Loucy (cell line): ENCODE data around the gene GRPEL2.

Source experiments
- CTCF ChIP-seq: fragments of 200-600 bp; sonication (generic); conservative IDR thresholded peaks from 2 replicates; pipeline ENCODE4 v1.5.1; 2014; ENCODE audit warnings: mild to moderate bottlenecking, antibody characterized with exemption, low read length
- EZH2phosphoT487 ChIP-seq: fragments of 200-600 bp; IDR thresholded peaks from 2 replicates; pipeline ENCODE4 v1.6.1; 2018; ENCODE audit warnings: antibody characterized with exemption, mild to moderate bottlenecking, moderate library complexity, borderline replicate concordance

- TF ChIP-seq EZH2phosphoT487 (no peak), CTCF (no peak)
These were observed 558 bp downstream of the GRPEL2 start for GRCh38 chr5:149345892-149346222.
